ENCODE data around the gene FGF21. TPM values are rescaled to one million over a fixed set of nuclear protein-coding genes. Genes with fewer than 3 reads are reported as not detected.

The FGF21 gene
- total RNA-seq, 4 donors from 2014 or later: not detected

DNA sequence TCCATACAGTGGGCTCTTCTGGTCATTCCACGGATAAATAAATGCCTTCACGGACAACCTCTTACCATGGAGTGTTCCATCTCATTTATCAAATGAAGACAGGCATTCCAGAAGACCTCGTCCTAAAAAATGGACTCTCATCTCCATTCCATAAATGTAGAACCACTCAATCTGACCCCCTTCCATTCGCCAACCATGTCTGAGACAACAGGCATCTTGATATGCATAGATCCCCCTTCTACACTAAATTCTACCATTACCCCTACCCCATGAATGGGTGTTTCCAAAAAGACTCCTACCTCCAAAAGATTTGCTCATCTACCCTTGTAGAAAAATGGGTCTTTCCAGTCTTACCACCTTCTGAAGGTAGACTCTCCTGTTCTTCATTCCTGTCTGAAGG, 23.9 kb upstream of the FGF21 start:
- ATAC-seq (ENCODE audit: low FRiP score): no peak
- DNase-seq (ENCODE audit: low spot score): no peak
- TF ChIP-seq, protein P1, sequence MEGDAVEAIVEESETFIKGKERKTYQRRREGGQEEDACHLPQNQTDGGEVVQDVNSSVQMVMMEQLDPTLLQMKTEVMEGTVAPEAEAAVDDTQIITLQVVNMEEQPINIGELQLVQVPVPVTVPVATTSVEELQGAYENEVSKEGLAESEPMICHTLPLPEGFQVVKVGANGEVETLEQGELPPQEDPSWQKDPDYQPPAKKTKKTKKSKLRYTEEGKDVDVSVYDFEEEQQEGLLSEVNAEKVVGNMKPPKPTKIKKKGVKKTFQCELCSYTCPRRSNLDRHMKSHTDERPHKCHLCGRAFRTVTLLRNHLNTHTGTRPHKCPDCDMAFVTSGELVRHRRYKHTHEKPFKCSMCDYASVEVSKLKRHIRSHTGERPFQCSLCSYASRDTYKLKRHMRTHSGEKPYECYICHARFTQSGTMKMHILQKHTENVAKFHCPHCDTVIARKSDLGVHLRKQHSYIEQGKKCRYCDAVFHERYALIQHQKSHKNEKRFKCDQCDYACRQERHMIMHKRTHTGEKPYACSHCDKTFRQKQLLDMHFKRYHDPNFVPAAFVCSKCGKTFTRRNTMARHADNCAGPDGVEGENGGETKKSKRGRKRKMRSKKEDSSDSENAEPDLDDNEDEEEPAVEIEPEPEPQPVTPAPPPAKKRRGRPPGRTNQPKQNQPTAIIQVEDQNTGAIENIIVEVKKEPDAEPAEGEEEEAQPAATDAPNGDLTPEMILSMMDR (IDR thresholded peaks at IDR 0.05): no peak

DNA sequence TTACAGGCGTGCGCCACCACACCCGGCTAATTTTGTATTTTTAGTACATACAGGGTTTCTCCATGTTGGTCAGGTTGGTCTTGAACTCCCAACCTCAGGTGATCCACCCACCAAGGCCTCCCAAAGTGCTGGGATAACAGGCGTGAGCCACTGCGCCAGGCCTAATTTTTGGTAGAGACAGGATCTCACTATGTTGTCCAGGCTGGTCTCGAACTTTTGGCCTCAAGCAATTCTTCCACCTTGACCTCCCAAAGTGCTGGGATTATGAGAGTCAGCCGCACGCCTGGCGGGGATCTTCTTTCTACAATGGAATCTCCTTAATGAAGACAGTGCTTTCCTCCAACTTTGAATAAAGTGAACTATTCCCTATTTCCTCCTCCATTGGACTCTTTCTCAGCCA, 20.7 kb upstream of the FGF21 start:
- ATAC-seq (ENCODE audit: low FRiP score) (no peak), DNase-seq (ENCODE audit: low spot score) (no peak)
- TF ChIP-seq, protein P1 (IDR thresholded peaks at IDR 0.05): no peak

DNA sequence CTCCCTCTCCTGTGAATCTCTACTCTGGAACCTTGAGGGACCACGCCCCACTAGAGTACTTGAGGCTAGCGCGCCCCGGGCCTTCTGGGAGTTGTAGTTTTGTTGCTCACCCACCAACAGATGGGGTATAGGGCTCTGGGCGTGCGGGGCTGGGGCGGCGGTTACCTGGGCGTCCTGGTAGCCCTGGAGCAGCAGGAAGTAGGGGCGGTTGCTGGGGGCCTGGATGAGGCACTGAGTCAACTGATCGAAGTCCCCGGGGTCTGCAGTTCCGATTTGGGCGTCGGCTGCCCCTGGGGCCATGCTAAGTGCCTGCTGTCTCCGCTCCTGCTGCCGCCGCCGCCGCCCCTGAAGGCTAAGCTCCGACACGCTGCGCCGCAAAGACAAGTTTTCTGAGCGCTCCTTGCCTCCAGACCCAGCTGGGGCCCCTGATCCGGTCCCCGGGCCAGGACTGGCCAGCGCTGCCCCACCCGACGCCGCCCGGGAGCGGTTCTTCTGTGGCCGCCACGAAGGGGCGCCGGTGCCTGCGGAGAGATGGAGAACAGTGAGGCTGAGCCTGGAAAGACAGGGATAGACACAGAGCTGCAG, 20.2 kb upstream of the FGF21 start:
- no peak for DNase-seq (ENCODE audit: low spot score)
- TF ChIP-seq, protein P1 (IDR thresholded peaks at IDR 0.05): no peak
- no peak for ATAC-seq (ENCODE audit: low FRiP score)

- TF ChIP-seq, protein P1 (IDR thresholded peaks at IDR 0.05): no peak
- ATAC-seq (ENCODE audit: low FRiP score) (no peak), DNase-seq (ENCODE audit: low spot score) (no peak)
These were observed 17.8 kb upstream of the FGF21 start for GRCh38 chr19:48737360-48737998.

DNA sequence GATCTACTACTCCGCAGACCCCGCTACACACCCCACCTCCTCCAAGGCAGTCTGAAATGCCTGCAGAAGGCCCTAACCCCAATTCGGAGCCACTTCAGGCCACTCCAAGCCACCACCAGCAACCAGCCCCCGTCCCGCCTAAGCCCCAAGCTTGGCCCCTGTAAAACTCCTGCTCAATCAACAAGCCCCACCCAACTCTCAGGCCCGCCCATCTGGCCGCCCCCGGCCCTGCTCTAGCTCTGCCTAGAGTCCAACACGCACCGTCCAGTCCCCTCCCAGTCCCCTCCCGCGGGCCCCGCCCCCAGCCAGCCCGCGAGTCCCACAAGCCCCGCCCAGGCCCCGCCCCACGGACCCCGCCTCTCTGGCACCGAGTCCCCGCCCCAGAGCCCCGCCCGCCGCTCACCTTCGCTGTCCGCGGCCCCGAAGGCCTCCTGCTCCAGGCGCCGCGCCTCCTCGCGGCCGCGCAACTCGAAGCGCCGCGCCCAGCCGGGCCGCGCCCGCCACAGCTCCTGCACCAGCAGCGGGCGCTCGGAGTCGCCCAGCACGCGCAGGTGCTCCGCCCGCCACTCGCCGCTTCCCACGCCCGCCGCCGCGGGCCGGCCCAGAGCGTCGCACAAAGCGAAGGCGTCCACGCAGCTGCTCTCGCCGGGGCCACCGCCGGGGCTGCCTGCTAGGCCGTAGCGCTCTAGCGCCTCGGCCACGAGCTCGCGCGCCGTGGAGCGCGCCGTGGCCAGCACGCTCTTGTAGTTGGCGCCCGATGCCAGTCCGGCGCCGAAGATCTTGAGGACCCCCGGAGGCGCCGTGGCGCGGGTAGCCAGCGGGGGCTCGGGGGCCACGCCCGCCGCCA, 16.5 kb upstream of the FGF21 start:
- peak; percentile 85 for ATAC-seq (ENCODE audit: low FRiP score)

DNA sequence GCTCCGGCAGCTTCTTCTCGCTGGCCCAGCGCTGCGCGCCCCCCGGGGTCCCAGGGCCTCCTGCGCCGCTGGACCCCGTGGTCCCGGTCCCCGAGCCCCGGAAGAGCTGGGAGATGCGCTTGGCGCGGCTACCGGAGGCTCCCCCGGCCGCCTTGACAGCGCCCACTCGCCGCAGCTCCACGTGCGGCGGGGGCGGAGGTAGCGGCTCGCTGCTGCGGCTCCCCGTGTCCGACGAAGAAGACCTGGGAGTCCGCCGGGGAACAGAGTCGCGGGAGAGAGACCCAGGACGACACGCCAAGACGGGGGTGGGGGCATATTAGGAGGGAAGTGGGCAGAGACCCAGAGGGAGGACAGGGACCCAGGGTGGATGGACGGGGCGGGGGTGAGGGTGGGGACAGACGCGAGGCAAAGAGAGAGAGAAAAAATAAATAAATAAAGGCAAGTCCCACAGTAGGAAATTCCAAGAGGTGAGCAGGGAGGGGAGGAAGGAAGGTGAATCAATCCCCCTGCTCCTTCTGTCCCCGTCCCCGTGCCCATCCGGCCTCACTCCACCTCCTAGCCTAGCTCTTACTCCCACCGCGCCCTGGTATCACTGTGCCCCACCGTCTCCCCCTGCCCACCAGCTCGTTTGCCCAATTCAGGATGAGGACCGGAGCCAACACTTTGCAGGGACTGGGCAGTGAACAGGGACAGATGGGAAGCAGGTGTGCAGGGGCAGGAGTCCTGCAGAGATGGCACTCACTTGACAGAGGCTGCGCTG, 15.7 kb upstream of the FGF21 start:
- DNase-seq (ENCODE audit: low spot score) (no peak), ATAC-seq (ENCODE audit: low FRiP score) (no peak)
- TF ChIP-seq, protein P1 (IDR thresholded peaks at IDR 0.05): no peak

More for the DNA sequence above, 16.5 kb upstream of the FGF21 start:
- peak; percentile 85 for DNase-seq (ENCODE audit: low spot score)
- TF ChIP-seq, protein P1 (IDR thresholded peaks at IDR 0.05): no peak
